SK-N-SH (cell line): ENCODE results near the gene FXR2. TPM values are rescaled to one million over a fixed set of nuclear protein-coding genes. Genes with fewer than 3 reads are reported as not detected.

Source experiments
- CTCF ChIA-PET: fragments of 300-600, 350-600 bp; formaldehyde crosslinking; extraction: SDS; loops from one replicate; lab custom pipeline; 2021; lab: Yijun Ruan, JAX
- POLR2A ChIA-PET: fragments of 350-600 bp; sonication (Branson Sonifier 250); formaldehyde crosslinking; extraction: SDS; loops from one replicate; lab custom pipeline; 2020; ENCODE audit warnings: antibody characterized with exemption, inconsistent platforms; lab: Yijun Ruan, JAX
- DNase-seq: peaks from one replicate; pipeline ENCODE4 v3.0.0; 2012
- H2AFZ ChIP-seq: fragments of 200-600 bp; sonication (generic); 2 replicates; pipeline ENCODE4 v1.8.1; 2016; ENCODE audit warnings: antibody characterized with exemption, mild to moderate bottlenecking, low read depth
- H3F3A ChIP-seq: fragments of 200-600 bp; sonication (generic); replicated peaks from 2 replicates; pipeline ENCODE3; 2016; ENCODE audit warnings: antibody characterized with exemption, mild to moderate bottlenecking; ENCODE audit not compliant: insufficient read depth
- H3K27ac ChIP-seq, 2 experiments: fragments of 200-500 bp in 1 of 2; fragments of 200-600 bp in 1 of 2; sonication (Bioruptor generic) in 1 of 2; sonication (generic), shearing (Covaris generic) in 1 of 2; 2 replicates each; pipeline versions ENCODE4 v1.5.1 to v1.6.1; 2014 to 2016; ENCODE audit warnings: low read depth in 2 of 2, inconsistent platforms in 1 of 2, low read length in 1 of 2, mild to moderate bottlenecking in 1 of 2, mixed read lengths in 1 of 2
- H3K27me3 ChIP-seq: fragments of 200-600 bp; sonication (generic), shearing (Covaris generic); 2 replicates; pipeline ENCODE4 v1.6.1; 2016; ENCODE audit warnings: mixed run types; ENCODE audit not compliant: insufficient read depth
- H3K36me3 ChIP-seq, 2 experiments: fragments of 200-500 bp in 1 of 2; fragments of 200-600 bp in 1 of 2; sonication (Bioruptor generic) in 1 of 2; sonication (generic) in 1 of 2; replicated peaks in 1 of 2; 2 replicates each; pipeline versions ENCODE3 to v1.5.1; 2014 to 2016; ENCODE audit warnings: low read length in 1 of 2, mild to moderate bottlenecking in 1 of 2; ENCODE audit not compliant: insufficient read depth in 2 of 2, control insufficient read depth in 1 of 2
- H3K4me1 ChIP-seq, 2 experiments: fragments of 200-500 bp in 1 of 2; fragments of 200-600 bp in 1 of 2; sonication (Bioruptor generic) in 1 of 2; sonication (generic), shearing (Covaris generic) in 1 of 2; 2 replicates each; pipeline versions ENCODE4 v1.5.1 to v1.6.1; 2014 to 2016; ENCODE audit warnings: low read depth in 1 of 2, low read length in 1 of 2, mixed run types in 1 of 2; ENCODE audit not compliant: insufficient read depth in 2 of 2, control insufficient read depth in 1 of 2
- H3K4me2 ChIP-seq: fragments of 200-600 bp; sonication (generic), shearing (Covaris generic); 2 replicates; pipeline ENCODE4 v1.6.1; 2017; ENCODE audit warnings: mixed run types
- H3K4me3 ChIP-seq, 2 experiments: fragments of 200-500 bp in 1 of 2; fragments of 200-600 bp in 1 of 2; sonication (Bioruptor generic) in 1 of 2; sonication (generic), shearing (Covaris generic) in 1 of 2; 2 replicates each; pipeline versions ENCODE4 v1.5.1 to v1.8.1; 2014 to 2016; ENCODE audit warnings: low read depth in 2 of 2, inconsistent platforms in 1 of 2, low read length in 1 of 2, mild to moderate bottlenecking in 1 of 2, mixed read lengths in 1 of 2, moderate library complexity in 1 of 2
- H3K79me2 ChIP-seq: fragments of 200-600 bp; sonication (generic); 2 replicates; pipeline ENCODE4 v1.8.1; 2017; ENCODE audit warnings: mild to moderate bottlenecking; ENCODE audit not compliant: insufficient read depth
- H3K9ac ChIP-seq: fragments of 200-600 bp; sonication (generic); 2 replicates; pipeline ENCODE4 v1.6.1; 2017; ENCODE audit warnings: mixed run types
- H3K9me2 ChIP-seq: fragments of 200-600 bp; sonication (generic); 2 replicates; pipeline ENCODE4 v1.6.1; 2017; ENCODE audit warnings: mixed run types
- H3K9me3 ChIP-seq: fragments of 200-600 bp; sonication (generic); 2 replicates; pipeline ENCODE4 v1.6.1; 2017; ENCODE audit warnings: mixed run types, mild to moderate bottlenecking, moderate library complexity
- H4K20me1 ChIP-seq: fragments of 200-600 bp; sonication (generic); 2 replicates; pipeline ENCODE4 v1.6.1; 2017; ENCODE audit warnings: mild to moderate bottlenecking, mixed run types; ENCODE audit not compliant: insufficient read depth
- GATA2 ChIP-seq: sonication (generic); formaldehyde crosslinking; IDR thresholded peaks from 2 replicates; pipeline ENCODE4 v1.5.0; 2020; ENCODE audit warnings: mild to moderate bottlenecking, missing genetic modification reagents
- MEF2A ChIP-seq: IDR thresholded peaks from 2 replicates; pipeline ENCODE4 v1.4.0; 2012; ENCODE audit warnings: low read depth, borderline replicate concordance
- MXI1 ChIP-seq: IDR thresholded peaks from 2 replicates; pipeline ENCODE4 v1.6.1; 2012; ENCODE audit warnings: mild to moderate bottlenecking, low read depth, low read length, improper control_type of control experiment
- NFIC ChIP-seq: IDR thresholded peaks from 2 replicates; pipeline ENCODE4 v1.4.0; 2012; ENCODE audit warnings: borderline replicate concordance
- PBX3 ChIP-seq: IDR thresholded peaks from 2 replicates; pipeline ENCODE4; 2012
- POLR2AphosphoS5 ChIP-seq: IDR thresholded peaks from 2 replicates; pipeline ENCODE4 v1.6.1; 2012; ENCODE audit warnings: low read depth, low read length
- RFX5 ChIP-seq: IDR thresholded peaks from 2 replicates; pipeline ENCODE4 v1.6.1; 2012; ENCODE audit warnings: mild to moderate bottlenecking, improper control_type of control experiment, low read length
- RXRA ChIP-seq: IDR thresholded peaks from 2 replicates; pipeline ENCODE4 v1.4.0; 2012; ENCODE audit warnings: low read depth, mild to moderate bottlenecking, borderline replicate concordance
- SMC3 ChIP-seq: IDR thresholded peaks from 2 replicates; pipeline ENCODE4 v1.6.1; 2012; ENCODE audit warnings: low read depth, low read length, improper control_type of control experiment
- TAF1 ChIP-seq: IDR thresholded peaks from 2 replicates; pipeline ENCODE4 v1.6.1; 2012; ENCODE audit warnings: low read depth, mild to moderate bottlenecking, low read length, moderate library complexity, borderline replicate concordance
- TCF12 ChIP-seq: IDR thresholded peaks from 2 replicates; pipeline ENCODE4 v1.4.0; 2012
- YY1 ChIP-seq: IDR thresholded peaks from 2 replicates; pipeline ENCODE4 v1.4.0; 2012; ENCODE audit warnings: low read depth, mild to moderate bottlenecking
- WGBS: methylation state at CpG from one replicate; pipeline ENCODE4 v1.1.6; 2017; ENCODE audit warnings: low lambda C conversion rate; 5-methylcytosine and 5-hydroxymethylcytosine counted together
- polyA plus RNA-seq, 3 experiments: library from polyadenylated mRNA; depleted of rRNA; stranded (reverse); fragments of >200 nt; gene quantifications; 2 replicates each; pipeline ENCODE4 v1.2.3, GENCODE V29; 2012
- TF ChIP-seq, protein P1 (sequence below): IDR thresholded peaks from 2 replicates; pipeline ENCODE4 v1.4.0; 2012; ENCODE audit warnings: low read depth
- TF ChIP-seq, protein P2 (sequence below): fragments of 150-350 bp; IDR thresholded peaks from 2 replicates; pipeline ENCODE4 v1.6.1; 2017; ENCODE audit warnings: antibody characterized with exemption, low read length, low read depth, borderline replicate concordance
- TF ChIP-seq, protein P3 (sequence below): fragments of 200-600 bp; sonication (generic); IDR thresholded peaks from 2 replicates; pipeline ENCODE4 v1.6.1; 2017; ENCODE audit warnings: antibody characterized with exemption, mild to moderate bottlenecking, moderate library complexity

FXR2 gene
- polyA plus RNA-seq, 1 of the 3 experiments (the other 2 are of a cell fraction) = 56.4 TPM

- 87% methylated on average over 25 of the region's 30 CpGs for WGBS
- H2AFZ ChIP-seq = no peak overlapping the region
- peak overlapping the region; percentile 92 for H3K4me2 ChIP-seq
- H3K79me2 ChIP-seq = peaks cover 61% of the 10 kb centered on the region
- no peaks in the 10 kb centered on the region for H4K20me1 ChIP-seq
- H3K9me2 ChIP-seq = no peaks in the 10 kb centered on the region
- H3K4me1 ChIP-seq = peaks cover 12 to 40% of the 10 kb centered on the region in 2 experiments
- H3K9me3 ChIP-seq = no peaks in the 10 kb centered on the region
- DNase-seq = no peak
- H3K36me3 ChIP-seq = peaks cover 32 to 34% of the 10 kb centered on the region in 2 experiments
- POLR2A ChIA-PET = interaction anchor here (1.3 kb wide), 1 partner anchor 11 kb away, joined by 5 read pairs; no protein-coding TSS in a partner anchor
- H3K27me3 ChIP-seq = no peaks in the 10 kb centered on the region
- H3K27ac ChIP-seq = no peak overlapping the region
- TF ChIP-seq RXRA (no peak), TAF1 (no peak), POLR2AphosphoS5 (no peak), MXI1 (no peak), TCF12 (no peak), SMC3 (no peak), RFX5 (no peak), GATA2 (CRISPR knock-in tag) (no peak), PBX3 (no peak), YY1 (no peak), NFIC (no peak), MEF2A (no peak)
- TF ChIP-seq, protein P1, sequence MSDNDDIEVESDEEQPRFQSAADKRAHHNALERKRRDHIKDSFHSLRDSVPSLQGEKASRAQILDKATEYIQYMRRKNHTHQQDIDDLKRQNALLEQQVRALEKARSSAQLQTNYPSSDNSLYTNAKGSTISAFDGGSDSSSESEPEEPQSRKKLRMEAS = no peak
- TF ChIP-seq, protein P2, sequence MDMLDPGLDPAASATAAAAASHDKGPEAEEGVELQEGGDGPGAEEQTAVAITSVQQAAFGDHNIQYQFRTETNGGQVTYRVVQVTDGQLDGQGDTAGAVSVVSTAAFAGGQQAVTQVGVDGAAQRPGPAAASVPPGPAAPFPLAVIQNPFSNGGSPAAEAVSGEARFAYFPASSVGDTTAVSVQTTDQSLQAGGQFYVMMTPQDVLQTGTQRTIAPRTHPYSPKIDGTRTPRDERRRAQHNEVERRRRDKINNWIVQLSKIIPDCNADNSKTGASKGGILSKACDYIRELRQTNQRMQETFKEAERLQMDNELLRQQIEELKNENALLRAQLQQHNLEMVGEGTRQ = no peak
- TF ChIP-seq, protein P3, sequence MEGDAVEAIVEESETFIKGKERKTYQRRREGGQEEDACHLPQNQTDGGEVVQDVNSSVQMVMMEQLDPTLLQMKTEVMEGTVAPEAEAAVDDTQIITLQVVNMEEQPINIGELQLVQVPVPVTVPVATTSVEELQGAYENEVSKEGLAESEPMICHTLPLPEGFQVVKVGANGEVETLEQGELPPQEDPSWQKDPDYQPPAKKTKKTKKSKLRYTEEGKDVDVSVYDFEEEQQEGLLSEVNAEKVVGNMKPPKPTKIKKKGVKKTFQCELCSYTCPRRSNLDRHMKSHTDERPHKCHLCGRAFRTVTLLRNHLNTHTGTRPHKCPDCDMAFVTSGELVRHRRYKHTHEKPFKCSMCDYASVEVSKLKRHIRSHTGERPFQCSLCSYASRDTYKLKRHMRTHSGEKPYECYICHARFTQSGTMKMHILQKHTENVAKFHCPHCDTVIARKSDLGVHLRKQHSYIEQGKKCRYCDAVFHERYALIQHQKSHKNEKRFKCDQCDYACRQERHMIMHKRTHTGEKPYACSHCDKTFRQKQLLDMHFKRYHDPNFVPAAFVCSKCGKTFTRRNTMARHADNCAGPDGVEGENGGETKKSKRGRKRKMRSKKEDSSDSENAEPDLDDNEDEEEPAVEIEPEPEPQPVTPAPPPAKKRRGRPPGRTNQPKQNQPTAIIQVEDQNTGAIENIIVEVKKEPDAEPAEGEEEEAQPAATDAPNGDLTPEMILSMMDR = no peak
- TF ChIP-seq, all 33 proteins: peak for 0
- peaks cover 9% of the 10 kb centered on the region for H3F3A ChIP-seq
- H3K4me3 ChIP-seq = peak overlapping the region; percentile 88 to 90
- CTCF ChIA-PET = interaction anchor here (10.7 kb wide), 1 partner anchor 52 kb away, joined by 236 read pairs; no protein-coding TSS in a partner anchor
- peak overlapping the region; percentile 93 for H3K9ac ChIP-seq
These were observed 51.4 kb downstream of the FXR2 start for GRCh38 chr17:7563115-7563869.
